ENCODE measurements around the gene AMY1A.
"Not testable (repeated sequence)": the region's sequence is repeated elsewhere in the genome, so short reads cannot be mapped to it uniquely, and the experiment has no call there.

The AMY1A gene

DNA sequence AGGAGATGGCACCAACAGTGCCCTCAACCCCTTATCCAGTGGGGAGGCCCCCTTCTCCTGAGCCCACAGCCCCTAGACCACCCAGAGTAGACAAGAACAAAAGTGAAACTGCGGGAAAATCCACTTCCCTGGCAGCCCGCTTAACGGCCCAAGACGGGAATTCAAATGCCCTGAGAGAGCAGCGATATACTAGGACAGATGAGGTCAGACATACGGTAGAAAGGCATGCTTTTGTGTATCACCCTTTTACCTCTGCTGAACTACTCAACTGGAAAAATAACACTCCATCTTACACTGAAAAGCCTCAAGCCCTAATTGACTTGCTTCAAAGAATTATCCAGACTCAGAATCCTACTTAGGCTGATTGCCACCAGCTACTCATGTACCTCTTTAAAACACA, 41.9 kb downstream of the AMY1A start:
- H3K27ac ChIP-seq (ENCODE audit: low read depth, low read length, severe bottlenecking) = not testable (repeated sequence)
- WGBS, 2 experiments (ENCODE audit: insufficient coverage in 2 of 2) = no CpG with 5 or more reads among the region's 6 CpGs

DNA sequence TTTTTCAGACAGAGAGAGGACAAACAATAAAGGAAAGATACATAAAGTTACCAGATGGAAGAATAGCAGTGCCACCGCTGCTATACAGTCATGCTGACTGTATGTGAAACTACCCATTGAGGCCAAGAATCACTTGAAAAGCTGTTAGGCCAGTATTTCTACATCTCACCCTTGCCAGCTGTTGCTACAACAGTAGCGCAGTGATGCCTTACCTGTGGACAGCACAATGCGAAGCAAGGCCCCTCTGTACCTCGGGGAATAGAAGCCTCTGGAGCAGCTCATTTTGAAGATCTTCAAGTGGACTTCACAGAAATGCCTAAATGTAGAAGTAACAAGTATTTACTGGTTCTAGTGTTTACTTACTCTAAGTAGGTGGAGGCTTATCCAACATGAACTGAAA, 45.1 kb downstream of the AMY1A start:
- H3K36me3 ChIP-seq (ENCODE audit: control insufficient read depth, insufficient read depth, low read length); H3K4me3 ChIP-seq (ENCODE audit: extremely low read depth, insufficient read depth, low read length, poor library complexity, severe bottlenecking); H3K4me1 ChIP-seq (ENCODE audit: control insufficient read depth, insufficient read depth, low read length, poor library complexity, severe bottlenecking); H3K27ac ChIP-seq (ENCODE audit: low read depth, low read length, severe bottlenecking); H3K9me3 ChIP-seq (ENCODE audit: control insufficient read depth, low read length): not testable (repeated sequence)
- WGBS, 2 experiments (ENCODE audit: insufficient coverage in 2 of 2) = no CpG with 5 or more reads among the region's 4 CpGs

More for the DNA sequence above, 41.9 kb downstream of the AMY1A start:
- not testable (repeated sequence) for H3K9me3 ChIP-seq (ENCODE audit: control insufficient read depth, low read length); H3K4me3 ChIP-seq (ENCODE audit: extremely low read depth, insufficient read depth, low read length, poor library complexity, severe bottlenecking); H3K36me3 ChIP-seq (ENCODE audit: control insufficient read depth, insufficient read depth, low read length); H3K4me1 ChIP-seq (ENCODE audit: control insufficient read depth, insufficient read depth, low read length, poor library complexity, severe bottlenecking)

DNA sequence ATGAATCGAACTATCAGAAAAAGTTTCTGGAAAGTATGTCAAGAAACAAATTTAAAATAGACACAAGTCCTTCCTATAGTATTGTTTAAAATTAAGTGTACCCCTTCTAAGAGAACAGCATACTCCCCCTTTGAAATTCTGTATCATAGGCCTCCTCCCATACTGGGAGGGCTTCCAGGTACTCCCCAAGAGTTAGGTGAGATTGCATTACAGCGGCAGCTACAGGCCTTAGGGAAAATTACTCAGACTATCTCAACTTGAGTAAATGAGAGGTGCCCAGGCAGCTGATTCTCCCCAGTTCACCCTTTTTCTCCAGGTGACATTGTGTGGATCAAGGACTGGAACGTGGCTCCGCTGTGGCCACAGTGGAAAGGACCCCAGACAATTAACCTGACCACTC, 45.7 kb downstream of the AMY1A start:
- WGBS, 2 experiments (ENCODE audit: insufficient coverage in 2 of 2) = no CpG with 5 or more reads among the region's 4 CpGs

DNA sequence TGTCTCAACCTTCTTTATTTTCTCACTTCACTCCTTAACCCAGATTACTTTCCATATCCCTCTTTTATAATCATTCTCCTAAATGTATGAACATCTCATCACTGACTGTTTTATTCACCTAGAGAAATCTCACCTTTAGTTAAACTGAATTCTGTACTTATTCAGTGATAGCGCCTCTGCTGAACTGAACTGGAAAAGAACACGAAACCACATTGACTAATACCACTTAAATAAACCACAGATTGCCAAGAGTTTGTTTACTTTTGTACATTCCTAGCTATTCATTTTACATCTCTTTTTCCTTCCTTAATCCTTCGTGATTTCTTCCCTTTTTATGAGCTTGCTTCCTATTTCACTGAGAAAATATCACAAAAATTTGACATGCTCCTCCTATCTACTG, 52.1 kb downstream of the AMY1A start:
- not testable (repeated sequence) for H3K9me3 ChIP-seq (ENCODE audit: control insufficient read depth, low read length); H3K4me1 ChIP-seq (ENCODE audit: control insufficient read depth, insufficient read depth, low read length, poor library complexity, severe bottlenecking); H3K27ac ChIP-seq (ENCODE audit: low read depth, low read length, severe bottlenecking); H3K36me3 ChIP-seq (ENCODE audit: control insufficient read depth, insufficient read depth, low read length); H3K4me3 ChIP-seq (ENCODE audit: extremely low read depth, insufficient read depth, low read length, poor library complexity, severe bottlenecking)
- no CpG with 5 or more reads among the region's 3 CpGs for WGBS, 2 experiments (ENCODE audit: insufficient coverage in 2 of 2)

More for the DNA sequence above, 45.7 kb downstream of the AMY1A start:
- H3K4me1 ChIP-seq (ENCODE audit: control insufficient read depth, insufficient read depth, low read length, poor library complexity, severe bottlenecking); H3K9me3 ChIP-seq (ENCODE audit: control insufficient read depth, low read length); H3K4me3 ChIP-seq (ENCODE audit: extremely low read depth, insufficient read depth, low read length, poor library complexity, severe bottlenecking); H3K36me3 ChIP-seq (ENCODE audit: control insufficient read depth, insufficient read depth, low read length); H3K27ac ChIP-seq (ENCODE audit: low read depth, low read length, severe bottlenecking): not testable (repeated sequence)

DNA sequence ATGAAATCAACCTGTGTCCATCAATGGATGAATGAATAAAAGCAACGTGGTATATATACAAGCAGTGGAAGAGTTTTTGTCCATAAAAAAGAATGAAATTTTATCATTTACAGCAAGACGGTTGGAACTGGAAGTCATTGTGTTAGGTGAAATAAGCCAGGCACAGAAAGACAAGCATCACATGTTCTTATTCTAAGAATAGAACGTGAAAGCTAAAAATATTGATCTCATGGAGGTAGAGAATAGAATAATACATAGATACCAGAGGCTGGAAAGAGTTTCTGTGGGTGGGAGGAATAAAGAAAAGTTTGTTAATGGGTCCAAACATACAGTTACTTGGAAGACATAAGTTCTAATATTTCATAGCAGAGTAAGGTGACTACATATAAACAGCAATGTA, 54.8 kb downstream of the AMY1A start:
- H3K4me3 ChIP-seq (ENCODE audit: extremely low read depth, insufficient read depth, low read length, poor library complexity, severe bottlenecking); H3K9me3 ChIP-seq (ENCODE audit: control insufficient read depth, low read length); H3K36me3 ChIP-seq (ENCODE audit: control insufficient read depth, insufficient read depth, low read length); H3K4me1 ChIP-seq (ENCODE audit: control insufficient read depth, insufficient read depth, low read length, poor library complexity, severe bottlenecking); H3K27ac ChIP-seq (ENCODE audit: low read depth, low read length, severe bottlenecking): not testable (repeated sequence)
- no CpG with 5 or more reads among the region's 3 CpGs for WGBS, 2 experiments (ENCODE audit: insufficient coverage in 2 of 2)

Data from mesodermal cell (in vitro differentiated cells).